Activated CD8-positive, alpha-beta T cell treated with anti-CD3 and anti-CD28 coated beads for 36 hours (primary cell): Measurements from ENCODE around the gene TTN. TPM values are rescaled to one million over a fixed set of nuclear protein-coding genes. Genes with fewer than 3 reads are reported as not detected.

Experiments used
- ATAC-seq: fragments of 200-7000 bp; cut with Tn5 transposase; one replicate; pipeline ENCODE4 v1.10.0; 2021; ENCODE audit warnings: mild to moderate bottlenecking, moderate library complexity
- CTCF ChIA-PET: fragments of 350-600 bp; sonication (Branson Sonifier 250); formaldehyde crosslinking; loops from one replicate; lab custom pipeline; 2021; ENCODE audit warnings: antibody characterized with exemption; lab: Charles Lee
- POLR2A ChIA-PET: fragments of 350-600 bp; sonication (Branson Sonifier 250); formaldehyde crosslinking; loops from one replicate; lab custom pipeline; 2021; ENCODE audit warnings: antibody characterized with exemption; lab: Charles Lee
- DNase-seq: peaks from one replicate; pipeline ENCODE4 v3.0.0-alpha.2; 2020
- H3K27ac Mint-ChIP-seq: one replicate; pipeline ENCODE4 v1.8.0; 2021; ENCODE audit warnings: mild to moderate bottlenecking, mixed read lengths
- H3K27me3 Mint-ChIP-seq: one replicate; pipeline ENCODE4 v1.8.0; 2021; ENCODE audit warnings: mixed read lengths
- H3K36me3 Mint-ChIP-seq: one replicate; pipeline ENCODE4 v1.8.0; 2021; ENCODE audit warnings: low read depth, mixed read lengths
- H3K4me1 Mint-ChIP-seq: one replicate; pipeline ENCODE4 v1.8.0; 2021; ENCODE audit warnings: low read depth, mixed read lengths
- H3K4me3 Mint-ChIP-seq: one replicate; pipeline ENCODE4 v1.8.0; 2021; ENCODE audit warnings: mild to moderate bottlenecking, moderate library complexity, mixed read lengths
- H3K9me3 Mint-ChIP-seq: one replicate; pipeline ENCODE4 v1.8.0; 2021; ENCODE audit warnings: mixed read lengths
- CTCF ChIP-seq: fragments of 200-600 bp; IDR thresholded peaks from one replicate; pipeline ENCODE4 v1.8.0; 2022; ENCODE audit warnings: antibody characterized with exemption, mild to moderate bottlenecking
- intact Hi-C: fragments of 100-400 bp; cut with micrococcal nuclease; formaldehyde crosslinking; loops from one replicate; pipeline ENCODE4 v1.10.0; 2022
- total RNA-seq, 2 experiments: library from RNA; stranded (reverse); gene quantifications; one replicate each; pipeline ENCODE4 v1.2.3, GENCODE V29; 2021

The TTN gene
- total RNA-seq, 2 experiments from 2014 or later, result 2.8 to 4.3 TPM

DNA sequence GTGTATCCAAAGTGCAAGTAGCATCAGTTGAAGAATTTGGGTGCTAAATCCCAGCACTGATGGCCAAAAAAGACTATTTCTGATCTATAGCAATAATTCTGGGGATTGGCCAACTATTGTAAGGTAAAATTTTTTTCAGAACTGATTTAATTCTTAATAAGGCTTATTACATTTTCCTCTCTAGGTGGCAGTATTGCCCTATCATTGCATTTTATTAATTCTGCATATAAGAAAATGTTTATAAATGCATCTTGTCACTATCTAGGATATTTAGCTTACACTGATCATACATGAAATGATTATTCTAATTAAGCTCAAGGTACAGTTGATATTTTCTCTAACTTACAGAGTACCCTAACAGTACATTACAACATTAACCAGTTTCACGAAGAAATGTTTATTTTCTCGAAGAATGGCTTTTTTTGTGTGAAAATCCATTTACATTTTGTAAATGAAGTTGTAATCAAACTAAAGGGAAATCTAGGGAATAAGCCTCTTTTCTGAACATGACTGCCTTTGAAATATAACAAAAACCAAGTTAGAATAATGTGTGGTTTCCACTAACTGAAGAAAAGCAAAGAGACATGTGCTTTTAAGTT lies 11.0 kb downstream of the TTN start:
- CTCF ChIA-PET, result interaction anchor here (0.6 to 2.7 kb wide), 11 partner anchors 11 to 334 kb away, joined by 3 to 14 read pairs (median 4); no protein-coding TSS in a partner anchor
- H3K4me3 Mint-ChIP-seq, result no peak overlapping the region
- H3K4me1 Mint-ChIP-seq, result no peaks in the 10 kb centered on the region
- TF ChIP-seq CTCF, result peak; percentile 68
- H3K27ac Mint-ChIP-seq, result no peak overlapping the region
- intact Hi-C loops, result no loop called here
- H3K36me3 Mint-ChIP-seq, result peaks cover 2% of the 10 kb centered on the region
- ATAC-seq (no peak), DNase-seq (no peak)
- H3K27me3 Mint-ChIP-seq, result no peaks in the 10 kb centered on the region
- POLR2A ChIA-PET, result no interaction called here
- H3K9me3 Mint-ChIP-seq, result no peaks in the 10 kb centered on the region

DNA sequence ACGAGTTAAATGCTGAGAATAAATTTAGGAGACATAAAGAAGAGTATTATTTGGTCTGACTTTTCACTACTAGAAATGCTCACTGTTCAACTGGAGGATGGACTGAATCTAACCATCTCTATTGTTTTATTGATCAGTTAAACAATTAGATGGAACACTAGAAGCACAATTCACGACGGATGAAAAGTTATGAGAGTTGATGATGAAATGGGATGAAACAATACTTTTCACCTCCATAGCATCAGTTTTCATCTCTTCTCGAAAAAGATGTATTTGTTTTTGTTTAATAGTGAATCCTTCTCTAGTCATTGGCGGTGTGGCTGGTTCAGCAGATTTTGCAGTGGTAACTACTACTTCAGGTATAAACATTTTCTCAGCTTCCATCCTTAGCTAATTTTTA lies 19.3 kb downstream of the TTN start:
- no peaks in the 10 kb centered on the region for H3K9me3 Mint-ChIP-seq
- no peaks in the 10 kb centered on the region for H3K27me3 Mint-ChIP-seq
- H3K4me1 Mint-ChIP-seq, result peaks cover 4% of the 10 kb centered on the region
- TF ChIP-seq CTCF, result no peak
- H3K27ac Mint-ChIP-seq, result no peak overlapping the region
- ChIA-PET CTCF (interaction anchor here (2.0 kb wide), 1 partner anchor 341 kb away, joined by 7 read pairs; no protein-coding TSS in a partner anchor), POLR2A (no interaction called here)
- DNase-seq (no peak), ATAC-seq (no peak)
- no peak overlapping the region for H3K4me3 Mint-ChIP-seq
- intact Hi-C loops, result no loop called here
- no peaks in the 10 kb centered on the region for H3K36me3 Mint-ChIP-seq

GRCh38 chr2:178787155-178787554 lies 20.1 kb downstream of the TTN start:
- H3K4me3 Mint-ChIP-seq, result no peak overlapping the region
- no peaks in the 10 kb centered on the region for H3K9me3 Mint-ChIP-seq
- ATAC-seq (no peak), DNase-seq (no peak)
- H3K4me1 Mint-ChIP-seq, result peaks cover 4% of the 10 kb centered on the region
- intact Hi-C loops, result no loop called here
- no peak for TF ChIP-seq CTCF
- no peaks in the 10 kb centered on the region for H3K27me3 Mint-ChIP-seq
- no peaks in the 10 kb centered on the region for H3K36me3 Mint-ChIP-seq
- CTCF ChIA-PET, result no interaction called here
- POLR2A ChIA-PET, result no interaction called here
- no peak overlapping the region for H3K27ac Mint-ChIP-seq

DNA sequence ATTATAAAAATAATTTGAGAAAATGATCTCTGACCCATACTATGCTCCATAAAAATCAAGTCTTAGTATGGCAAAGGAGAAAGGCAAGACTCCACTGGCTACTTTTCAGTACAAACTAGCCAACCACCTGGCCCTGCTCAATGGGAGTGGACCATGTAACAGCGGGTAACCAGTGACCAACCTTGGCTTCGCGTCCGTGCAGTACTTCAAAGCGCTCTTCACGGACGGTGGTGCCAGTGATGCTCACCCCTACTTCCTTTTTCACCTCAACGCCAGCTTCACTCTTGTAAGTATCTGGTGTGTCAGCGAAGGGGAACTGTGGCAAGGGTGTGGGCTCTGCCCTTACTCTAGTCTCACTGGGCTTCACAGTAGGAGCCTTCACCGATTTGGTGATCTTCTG lies 23.3 kb downstream of the TTN start:
- Mint-ChIP-seq H3K4me3 (no peak overlapping the region), H3K9me3 (no peaks in the 10 kb centered on the region), H3K27ac (no peak overlapping the region), H3K27me3 (no peaks in the 10 kb centered on the region), H3K36me3 (no peaks in the 10 kb centered on the region), H3K4me1 (no peaks in the 10 kb centered on the region)
- ATAC-seq, result no peak
- POLR2A ChIA-PET, result no interaction called here
- TF ChIP-seq CTCF, result no peak
- CTCF ChIA-PET, result interaction anchor here (1.5 kb wide), 1 partner anchor 12 kb away, joined by 5 read pairs; no protein-coding TSS in a partner anchor
- intact Hi-C loops, result no loop called here
- DNase-seq, result no peak

GRCh38 chr2:178782236-178782635 lies 25.0 kb downstream of the TTN start:
- DNase-seq (no peak), ATAC-seq (no peak)
- no peaks in the 10 kb centered on the region for H3K27me3 Mint-ChIP-seq
- no peak overlapping the region for H3K27ac Mint-ChIP-seq
- no peaks in the 10 kb centered on the region for H3K36me3 Mint-ChIP-seq
- no peaks in the 10 kb centered on the region for H3K9me3 Mint-ChIP-seq
- no peak overlapping the region for H3K4me3 Mint-ChIP-seq
- TF ChIP-seq CTCF, result no peak
- ChIA-PET POLR2A (interaction anchor here (0.5 kb wide), 1 partner anchor 325 kb away, joined by 3 read pairs; no protein-coding TSS in a partner anchor), CTCF (interaction anchor here (0.8 to 2.8 kb wide), 2 partner anchors 13 to 23 kb away, joined by 3 to 11 read pairs; no protein-coding TSS in a partner anchor)
- intact Hi-C loops, result no loop called here
- no peaks in the 10 kb centered on the region for H3K4me1 Mint-ChIP-seq
